Natural killer cell (primary cell): Measurements from ENCODE around the gene ACAP3. TPM values are rescaled to one million over a fixed set of nuclear protein-coding genes. Genes with fewer than 3 reads are reported as not detected.
A peak's percentile ranks its signal among the peaks of the same experiment; 100 is the strongest.

Experiments used
- ATAC-seq, 3 donors: fragments of 150-1000 bp in 2 of 3; fragments of 200-7000 bp in 1 of 3; cut with Tn5 transposase; 1 replicate in 1 of 3; 2 replicates in 2 of 3; pipeline ENCODE4 v1.10.0; 2021; ENCODE audit warnings: mild to moderate bottlenecking in 2 of 3, moderate library complexity in 2 of 3
- DNase-seq, 2 donors: peaks; one replicate each; pipeline versions ENCODE4 v3.0.0 to v3.0.0-alpha.2; 2013 to 2021; ENCODE audit warnings: mixed read lengths in 1 of 2
- H3K27ac ChIP-seq: one replicate; pipeline ENCODE4 v1.5.1; 2013; ENCODE audit warnings: mild to moderate bottlenecking, low read length
- H3K27me3 ChIP-seq: one replicate; pipeline ENCODE4 v1.6.1; 2013; ENCODE audit warnings: low read length; ENCODE audit not compliant: control insufficient read depth, insufficient read depth
- H3K36me3 ChIP-seq: one replicate; pipeline ENCODE4 v1.6.1; 2013; ENCODE audit warnings: low read length; ENCODE audit not compliant: control insufficient read depth, insufficient read depth
- H3K4me1 ChIP-seq: one replicate; pipeline ENCODE4 v1.6.1; 2013; ENCODE audit warnings: low read length; ENCODE audit not compliant: control insufficient read depth, insufficient read depth
- H3K4me3 ChIP-seq: one replicate; pipeline ENCODE4 v1.5.1; 2013; ENCODE audit warnings: low read length
- H3K9me3 ChIP-seq: one replicate; pipeline ENCODE4 v1.6.1; 2013; ENCODE audit warnings: low read length; ENCODE audit not compliant: control insufficient read depth, insufficient read depth
- H3K27ac Mint-ChIP-seq, 2 donors: one replicate each; pipeline ENCODE4 v1.8.0; 2022; ENCODE audit warnings: mild to moderate bottlenecking in 2 of 2, mixed read lengths in 2 of 2, moderate library complexity in 1 of 2
- H3K27me3 Mint-ChIP-seq, 2 donors: one replicate each; pipeline ENCODE4 v1.8.0; 2022; ENCODE audit warnings: low read depth in 2 of 2, mixed read lengths in 2 of 2
- H3K36me3 Mint-ChIP-seq: one replicate; pipeline ENCODE4 v1.8.0; 2022; ENCODE audit warnings: mixed read lengths
- H3K4me1 Mint-ChIP-seq, 2 donors: one replicate each; pipeline ENCODE4 v1.8.0; 2022; ENCODE audit warnings: mixed read lengths in 2 of 2
- H3K4me3 Mint-ChIP-seq: one replicate; pipeline ENCODE4 v1.8.0; 2022; ENCODE audit warnings: mild to moderate bottlenecking, moderate library complexity, mixed read lengths
- H3K9me3 Mint-ChIP-seq, 2 donors: one replicate each; pipeline ENCODE4 v1.8.0; 2022; ENCODE audit warnings: mixed read lengths in 2 of 2
- CTCF ChIP-seq: fragments of 200-600 bp; IDR thresholded peaks from one replicate; pipeline ENCODE4 v1.8.0; 2022; ENCODE audit warnings: antibody characterized with exemption
- WGBS: methylation state at CpG from one replicate; pipeline ENCODE4 v1.1.7; 2013; ENCODE audit warnings: missing lambda C conversion rate; ENCODE audit not compliant: insufficient coverage; 5-methylcytosine and 5-hydroxymethylcytosine counted together
- intact Hi-C: fragments of 100-400 bp; cut with micrococcal nuclease; formaldehyde crosslinking; loops from one replicate; pipeline ENCODE4 v1.14.2; 2022
- total RNA-seq, 4 donors: library from RNA; stranded (reverse); fragments of 120-200 nt in 1 of 4; gene quantifications; one replicate each; pipeline versions ENCODE4 v1.2.3 to v1.2.4, GENCODE V29; 2013 to 2022

ACAP3 gene
- total RNA-seq, 3 donors from 2014 or later (not counting 1 experiment from before 2014, with no cell fraction given), result 56.1 to 59.7 (median 59.0) TPM

- Histone ChIP-seq H3K4me3 (no peak overlapping the region), H3K4me1 (peaks cover 28% of the 10 kb centered on the region), H3K27ac (no peak overlapping the region), H3K36me3 (peaks cover 15% of the 10 kb centered on the region), H3K27me3 (no peaks in the 10 kb centered on the region), H3K9me3 (no peaks in the 10 kb centered on the region)
- H3K4me3 Mint-ChIP-seq, result no peak overlapping the region
- H3K36me3 Mint-ChIP-seq, result no peaks in the 10 kb centered on the region
- intact Hi-C loops, result no loop called here
- TF ChIP-seq CTCF, result no peak
- no peak for ATAC-seq
- no peaks in the 10 kb centered on the region for H3K9me3 Mint-ChIP-seq
- WGBS, result 97% methylated on average over 39 of the region's 39 CpGs
- no peak for DNase-seq
- H3K27ac Mint-ChIP-seq, result peak overlapping the region in 1 of 2 donors; percentile 36
- H3K4me1 Mint-ChIP-seq, result peaks cover 25 to 44% of the 10 kb centered on the region in 2 donors
- no peaks in the 10 kb centered on the region for H3K27me3 Mint-ChIP-seq
These were observed 40.0 kb downstream of the ACAP3 start for GRCh38 chr1:1267488-1268283.

GRCh38 chr1:1264868-1265272 is 42.9 kb downstream of the ACAP3 start:
- H3K4me3 ChIP-seq, result no peak overlapping the region
- Mint-ChIP-seq H3K27me3 (no peaks in the 10 kb centered on the region), H3K36me3 (no peaks in the 10 kb centered on the region), H3K4me1 (peaks cover 13 to 28% of the 10 kb centered on the region in 2 donors), H3K9me3 (no peaks in the 10 kb centered on the region), H3K4me3 (no peak overlapping the region), H3K27ac (no peak overlapping the region)
- DNase-seq, result peak in 1 of 2 donors; percentile 48
- no peaks in the 10 kb centered on the region for H3K9me3 ChIP-seq
- peak in 1 of 3 donors; percentile 30 for ATAC-seq
- peaks cover 24% of the 10 kb centered on the region for H3K36me3 ChIP-seq
- intact Hi-C loops, result no loop called here
- H3K4me1 ChIP-seq, result peaks cover 11% of the 10 kb centered on the region
- no peak overlapping the region for H3K27ac ChIP-seq
- WGBS, result 95% methylated on average over 10 of the region's 10 CpGs
- no peaks in the 10 kb centered on the region for H3K27me3 ChIP-seq
- no peak for TF ChIP-seq CTCF

GRCh38 chr1:1264026-1264425 is 43.7 kb downstream of the ACAP3 start:
- Histone ChIP-seq H3K27ac (no peak overlapping the region), H3K36me3 (peaks cover 28% of the 10 kb centered on the region), H3K4me3 (no peak overlapping the region), H3K9me3 (no peaks in the 10 kb centered on the region), H3K27me3 (no peaks in the 10 kb centered on the region), H3K4me1 (peaks cover 11% of the 10 kb centered on the region)
- WGBS, result 96% methylated on average over 9 of the region's 9 CpGs
- intact Hi-C loops, result no loop called here
- no peak overlapping the region for H3K4me3 Mint-ChIP-seq
- H3K9me3 Mint-ChIP-seq, result no peaks in the 10 kb centered on the region
- no peak for ATAC-seq
- H3K27ac Mint-ChIP-seq, result no peak overlapping the region
- H3K27me3 Mint-ChIP-seq, result no peaks in the 10 kb centered on the region
- TF ChIP-seq CTCF, result no peak
- peaks cover 15 to 31% of the 10 kb centered on the region in 2 donors for H3K4me1 Mint-ChIP-seq
- H3K36me3 Mint-ChIP-seq, result no peaks in the 10 kb centered on the region
- DNase-seq, result no peak
